Stimulated activated CD4-positive, alpha-beta T cell treated with anti-CD3 and anti-CD28 coated beads, TNF-alpha, amount 100 ng/mL, for 1 hour (primary cell): ENCODE results near the gene STK10.
A peak's percentile ranks its signal among the peaks of the same experiment; 100 is the strongest.

ENCODE experiments used
- DNase-seq, 3 donors: peaks; one replicate each; pipeline ENCODE4 v3.0.0-alpha.2; 2020; ENCODE audit warnings: low read depth in 3 of 3, low spot score in 1 of 3

Gene STK10

GRCh38 chr5:172189693-172190296 lies 1.8 kb upstream of the STK10 start:
- DNase-seq, result no peak

DNA sequence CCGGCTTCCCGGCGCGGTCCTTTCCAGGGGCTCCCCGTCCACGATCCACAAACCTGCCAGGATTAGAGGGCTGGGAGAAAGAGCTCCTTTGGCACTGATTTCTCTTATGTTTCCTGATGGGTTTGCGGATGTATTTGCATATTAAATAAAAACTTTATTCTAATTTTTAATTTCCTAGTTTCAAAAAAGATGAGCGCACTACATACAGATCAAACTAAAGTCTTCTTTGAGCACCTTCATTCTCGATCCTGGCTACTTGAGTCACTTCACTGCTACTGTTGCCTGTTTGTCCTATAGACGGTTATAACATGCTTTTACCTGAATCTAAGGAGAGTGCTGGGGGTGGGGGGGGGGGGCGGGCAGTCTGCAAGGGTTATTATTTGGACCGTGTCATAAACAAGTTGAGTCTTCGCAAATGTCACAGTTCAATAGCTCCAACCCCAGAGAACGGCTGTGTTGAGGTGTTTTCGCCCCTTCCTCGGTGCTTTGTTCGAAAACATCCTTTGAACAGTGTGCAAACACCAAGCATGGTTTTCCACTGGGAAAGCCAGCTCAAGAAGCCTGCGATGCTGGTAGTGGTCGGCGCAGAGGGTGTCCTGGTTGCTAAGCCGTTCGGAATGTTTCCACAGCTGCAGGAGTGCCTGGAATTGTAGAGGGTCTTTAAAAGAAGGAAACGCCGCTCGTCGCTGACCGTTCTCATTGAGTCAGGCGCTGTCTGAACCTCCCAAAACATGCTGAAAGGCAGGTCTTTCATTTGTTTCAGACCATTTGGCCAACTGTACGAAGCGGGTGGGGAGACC lies 1.1 kb upstream of the STK10 start:
- DNase-seq, result no peak

- DNase-seq, result peak in 2 of 3 donors; percentile 38 to 45
These were observed 649 bp downstream of the STK10 start for GRCh38 chr5:172187118-172188032.

GRCh38 chr5:172186114-172186695 lies 1.8 kb downstream of the STK10 start:
- no peak for DNase-seq

DNA sequence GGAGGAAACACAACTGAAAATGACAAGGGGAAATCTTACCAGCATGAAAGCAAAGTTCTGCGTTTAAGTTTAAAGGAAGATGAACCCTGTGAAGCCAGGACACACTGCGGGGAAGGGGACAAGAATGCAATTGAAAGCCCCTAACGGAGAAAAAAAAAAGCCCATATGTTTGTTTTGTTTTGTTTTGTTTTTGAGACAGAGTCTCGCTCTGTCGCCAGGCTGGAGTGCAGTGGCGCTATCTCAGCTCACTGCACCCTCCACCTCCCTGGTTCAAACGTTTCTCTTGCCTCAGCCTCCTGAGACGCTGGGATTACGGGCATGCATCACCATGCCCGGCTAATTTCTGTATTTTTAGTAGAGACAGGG lies 2.9 kb downstream of the STK10 start:
- no peak for DNase-seq

DNA sequence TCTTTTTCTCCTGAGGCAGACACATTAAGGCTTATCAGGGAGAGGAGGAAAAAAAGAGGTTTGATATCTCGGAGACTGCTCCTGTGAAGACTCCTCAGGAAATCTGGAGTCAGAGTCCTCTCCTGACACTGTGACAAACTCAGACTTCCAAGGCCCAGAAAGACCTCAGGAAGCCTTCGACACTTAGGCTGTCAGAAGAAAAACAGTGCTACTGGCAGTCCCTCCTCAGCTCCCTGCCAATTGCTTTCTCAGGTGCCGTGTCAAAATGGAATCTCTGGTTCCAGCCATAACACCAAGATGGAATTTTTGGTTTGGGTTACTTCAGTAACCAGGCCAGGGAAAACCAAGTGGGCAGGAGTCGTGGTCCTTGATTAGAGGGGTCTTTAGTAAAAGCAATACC lies 4.1 kb downstream of the STK10 start:
- DNase-seq, result no peak

- DNase-seq, result no peak
These were observed 5.7 kb downstream of the STK10 start for GRCh38 chr5:172182291-172182690.

- no peak for DNase-seq
These were observed 7.1 kb downstream of the STK10 start for GRCh38 chr5:172180936-172181335.

GRCh38 chr5:172178991-172179989 lies 8.7 kb downstream of the STK10 start:
- DNase-seq, result no peak

GRCh38 chr5:172178301-172178987 lies 9.6 kb downstream of the STK10 start:
- no peak for DNase-seq

DNA sequence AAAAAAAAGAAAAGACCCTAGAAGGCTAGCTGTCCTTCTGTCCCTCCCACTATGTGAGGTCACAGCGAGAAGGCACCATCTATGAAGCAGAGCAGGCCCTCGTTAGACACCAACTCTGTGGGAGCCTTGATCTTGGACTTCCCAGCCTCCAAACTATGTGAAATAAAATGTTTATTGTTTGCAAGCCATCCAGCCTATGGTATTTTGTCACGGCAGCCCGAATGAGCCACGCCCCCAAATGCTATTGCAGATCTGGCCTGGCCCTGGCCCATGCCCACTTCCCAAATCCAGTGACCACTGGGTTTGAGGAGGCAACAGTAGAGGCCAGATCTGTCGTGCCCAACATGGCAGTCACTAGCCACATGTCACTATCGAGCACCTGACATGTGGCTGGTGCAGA lies 10.8 kb downstream of the STK10 start:
- no peak for DNase-seq

- peak; percentile 62 to 78 (median 76) for DNase-seq
These were observed 12.7 kb downstream of the STK10 start for GRCh38 chr5:172175263-172175719.

GRCh38 chr5:172173564-172174153 lies 14.4 kb downstream of the STK10 start:
- DNase-seq, result peak in 1 of 3 donors; percentile 38

GRCh38 chr5:172172912-172173563 lies 15.0 kb downstream of the STK10 start:
- DNase-seq, result no peak

- DNase-seq, result no peak
These were observed 16.9 kb downstream of the STK10 start for GRCh38 chr5:172171118-172171517.

GRCh38 chr5:172170251-172170701 lies 17.7 kb downstream of the STK10 start:
- no peak for DNase-seq

DNA sequence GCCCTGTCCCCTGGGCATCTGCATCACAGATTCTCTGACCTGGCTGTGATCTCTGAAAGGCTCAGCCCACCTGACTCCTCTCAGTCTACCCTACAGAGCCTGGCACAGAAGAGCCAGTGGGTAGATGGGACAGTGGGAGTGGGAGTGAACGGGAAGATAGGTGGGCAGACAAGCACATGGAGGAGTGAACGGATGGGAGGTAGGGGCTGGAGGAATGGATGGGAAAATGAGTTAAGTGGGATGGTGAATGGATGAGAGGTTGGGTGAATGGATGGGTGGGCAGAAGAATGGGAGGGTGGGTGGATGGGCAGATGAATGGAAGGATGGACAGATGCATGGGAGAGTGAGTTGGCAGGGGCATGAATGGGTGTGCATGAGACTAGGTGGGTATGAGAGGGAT lies 18.8 kb downstream of the STK10 start:
- DNase-seq, result no peak

GRCh38 chr5:172168311-172168710 lies 19.7 kb downstream of the STK10 start:
- no peak for DNase-seq

DNA sequence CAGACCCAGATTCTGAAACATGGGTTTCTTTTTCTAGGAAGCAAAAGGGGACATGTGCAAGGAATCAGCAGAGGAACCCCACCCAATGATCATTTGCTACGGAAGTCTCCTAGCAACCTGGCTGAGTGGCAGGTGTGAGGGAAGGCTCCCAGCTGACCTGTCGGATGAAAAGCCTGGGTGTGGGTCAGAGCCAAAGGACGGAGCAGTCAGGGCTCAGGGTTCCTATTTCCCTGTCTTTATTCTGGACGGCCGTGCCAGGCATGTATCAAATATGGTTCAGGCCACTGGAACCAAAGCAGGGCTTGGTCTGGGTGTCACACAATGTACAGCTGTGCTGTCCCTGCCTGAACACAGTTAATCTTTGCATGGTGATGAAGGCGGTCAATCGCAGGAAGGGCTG lies 20.1 kb downstream of the STK10 start:
- no peak for DNase-seq
